GM12878 (cell line): ENCODE results near the gene EZH2. TPM values are rescaled to one million over a fixed set of nuclear protein-coding genes. Genes with fewer than 3 reads are reported as not detected.

Experiments used
- ATAC-seq: fragments of 200-7000 bp; cut with Tn5 transposase; 3 replicates; pipeline ENCODE4 v1.9.1; 2020; ENCODE audit warnings: mild to moderate bottlenecking, moderate library complexity
- BruUV-seq: library from RNA; stranded (reverse); fragments of 400-500 nt; replicated peaks from 2 replicates; lab custom pipeline; 2021; lab: Mats Ljungman, UMichigan
- CTCF ChIA-PET: fragments of 300-600 bp; sonication (Branson Sonifier 250); formaldehyde crosslinking; extraction: SDS; loops from one replicate; lab custom pipeline; 2021; ENCODE audit warnings: inconsistent platforms; lab: Yijun Ruan, JAX
- POLR2A ChIA-PET: fragments of 350-600 bp; formaldehyde crosslinking; extraction: SDS; loops from one replicate; lab custom pipeline; 2021; ENCODE audit warnings: inconsistent platforms; lab: Charles Lee
- RAD21 ChIA-PET: fragments of 300-600 bp; sonication (Branson Sonifier 250); formaldehyde crosslinking; loops from one replicate; lab custom pipeline; 2023; ENCODE audit warnings: antibody characterized with exemption; ENCODE audit not compliant: unreplicated experiment; lab: Charles Lee
- SMC1A ChIA-PET: fragments of 300-600 bp; sonication (Branson Sonifier 250); formaldehyde crosslinking; loops from one replicate; lab custom pipeline; 2023; ENCODE audit not compliant: unreplicated experiment, uncharacterized antibody; lab: Charles Lee
- DNase-seq: peaks from one replicate; pipeline ENCODE4 v3.0.0-alpha.2; 2011; ENCODE audit warnings: low read depth, low spot score
- FAIRE-seq: peaks from 3 replicates; lab custom pipeline; 2011; peaks lifted over from hg19 to GRCh38; lab: Jason Lieb, UNC
- H2AFZ ChIP-seq: 2 replicates; pipeline ENCODE4 v1.6.0; 2011; ENCODE audit warnings: low read depth, low read length, control low read depth; ENCODE audit not compliant: control insufficient read depth
- H3K27ac ChIP-seq: 2 replicates; pipeline ENCODE4 v1.5.1; 2011; ENCODE audit warnings: control low read depth; ENCODE audit not compliant: control insufficient read depth, insufficient read depth
- H3K27me3 ChIP-seq, 2 experiments: replicated peaks in 1 of 2; 2 replicates each; pipeline versions ENCODE4 v1.6.0 to v1.6.1; 2011; ENCODE audit warnings: low read length in 1 of 2; ENCODE audit not compliant: control insufficient read depth in 2 of 2, insufficient read depth in 2 of 2
- H3K36me3 ChIP-seq, 2 experiments: 2 replicates each; pipeline ENCODE4 v1.5.1; 2011; ENCODE audit warnings: low read length in 1 of 2; ENCODE audit not compliant: control insufficient read depth in 2 of 2, insufficient read depth in 2 of 2
- H3K4me1 ChIP-seq: 2 replicates; pipeline ENCODE4 v1.6.1; 2011; ENCODE audit warnings: mild to moderate bottlenecking, low read length, moderate library complexity, mixed read lengths; ENCODE audit not compliant: control insufficient read depth, insufficient read depth
- H3K4me2 ChIP-seq: 2 replicates; pipeline ENCODE4 v1.6.0; 2011; ENCODE audit warnings: control low read depth; ENCODE audit not compliant: control insufficient read depth, insufficient read depth
- H3K4me3 ChIP-seq: fragments of 200-600 bp; sonication (generic); 2 replicates; pipeline ENCODE4 v1.5.1; 2016
- H3K79me2 ChIP-seq: 2 replicates; pipeline ENCODE4 v1.6.0; 2011; ENCODE audit warnings: low read length; ENCODE audit not compliant: control insufficient read depth, insufficient read depth
- H3K9ac ChIP-seq: 2 replicates; pipeline ENCODE4 v1.8.0; 2011; ENCODE audit warnings: low read length, control low read depth, mixed read lengths; ENCODE audit not compliant: control insufficient read depth, insufficient read depth
- H3K9me3 ChIP-seq: replicated peaks from 3 replicates; pipeline ENCODE4 v1.5.1; 2011; ENCODE audit warnings: mild to moderate bottlenecking, low read length; ENCODE audit not compliant: control insufficient read depth, insufficient read depth
- H4K20me1 ChIP-seq: 2 replicates; pipeline ENCODE4 v1.6.0; 2011; ENCODE audit not compliant: control insufficient read depth, insufficient read depth
- BCL11A ChIP-seq: IDR thresholded peaks from 2 replicates; pipeline ENCODE4 v1.6.1; 2011; ENCODE audit warnings: low read depth, low read length
- CUX1 ChIP-seq: IDR thresholded peaks from 2 replicates; pipeline ENCODE4 v1.6.1; 2012; ENCODE audit warnings: improper control_type of control experiment, low read depth, low read length; ENCODE audit not compliant: insufficient replicate concordance
- DPF2 ChIP-seq: fragments of 450-650 bp; IDR thresholded peaks from 2 replicates; pipeline ENCODE4 v1.6.1; 2017; ENCODE audit warnings: mild to moderate bottlenecking
- IRF5 ChIP-seq: fragments of 450-650 bp; IDR thresholded peaks from 2 replicates; pipeline ENCODE4 v1.6.1; 2017; ENCODE audit warnings: borderline replicate concordance
- MXI1 ChIP-seq: fragments of 150-350 bp; IDR thresholded peaks from 2 replicates; pipeline ENCODE4 v1.6.1; 2011; ENCODE audit warnings: low read depth, mild to moderate bottlenecking, inconsistent platforms, low read length, improper control_type of control experiment
- NR2C2 ChIP-seq: IDR thresholded peaks from 2 replicates; pipeline ENCODE4 v1.6.1; 2011; ENCODE audit warnings: borderline replicate concordance, low read depth; ENCODE audit not compliant: control insufficient read depth, insufficient read length
- POLR2A ChIP-seq: IDR thresholded peaks from 2 replicates; pipeline ENCODE4 v1.6.1; 2011; ENCODE audit warnings: low read depth, mild to moderate bottlenecking, low read length
- RBBP5 ChIP-seq: fragments of 200-600 bp; sonication (generic); conservative IDR thresholded peaks from 2 replicates; pipeline ENCODE4 v1.6.1; 2016
- SPI1 ChIP-seq: IDR thresholded peaks from 2 replicates; pipeline ENCODE4 v1.6.1; 2011; ENCODE audit warnings: low read depth, mild to moderate bottlenecking, low read length, moderate library complexity, borderline replicate concordance; ENCODE audit not compliant: insufficient read depth
- USF2 ChIP-seq: IDR thresholded peaks from 2 replicates; pipeline ENCODE4 v1.6.1; 2011; ENCODE audit warnings: low read depth, low read length, improper control_type of control experiment, borderline replicate concordance
- WRNIP1 ChIP-seq: IDR thresholded peaks from 2 replicates; pipeline ENCODE4 v1.6.1; 2011; ENCODE audit warnings: low read depth, low read length, improper control_type of control experiment, borderline replicate concordance
- WGBS: methylation state at CpG from one replicate; pipeline ENCODE4 v1.1.6; 2016; ENCODE audit warnings: low lambda C conversion rate; ENCODE audit not compliant: insufficient replicate concordance, insufficient coverage; ENCODE audit errors: missing lambda C conversion rate; 5-methylcytosine and 5-hydroxymethylcytosine counted together
- in situ Hi-C: fragments of 300-500 bp; cut with MboI; formaldehyde crosslinking; loops from 9 replicates; pipeline ENCODE4 v1.14.3; 2018; ENCODE audit warnings: mixed read lengths
- intact Hi-C: fragments of 100-400 bp; cut with micrococcal nuclease; formaldehyde crosslinking; loops from one replicate; pipeline ENCODE4 v1.14.2; 2022; ENCODE audit not compliant: unreplicated experiment
- polyA plus RNA-seq, 11 experiments: library from polyadenylated mRNA; depleted of rRNA in 4 of 11; unstranded in 6 of 11; stranded (reverse) in 5 of 11; fragments of >200 nt; fragmentation: Nextera tagmentation in 4 of 11; fragmentation: Illumina TruSeq in 1 of 11; extraction: Ambion mirVana in 4 of 11; extraction: Trizol in 1 of 11; gene quantifications; 1 replicate in 1 of 11; 2 replicates in 10 of 11; pipeline versions ENCODE4 v1.2.1 to v1.2.3, GENCODE V29; 2011 to 2016; ENCODE audit warnings: inconsistent platforms in 2 of 11, missing spikeins in 2 of 11, low read depth in 1 of 11
- total RNA-seq, 4 experiments: library from RNA; depleted of rRNA in 3 of 4; stranded (reverse); fragments of >200 nt in 3 of 4; fragmentation: Illumina TruSeq in 1 of 4; extraction: Trizol in 1 of 4; gene quantifications; 2 replicates each; pipeline versions ENCODE4 v1.2.1 to v1.2.3, GENCODE V29; 2013 to 2021

Gene EZH2
- total and polyA plus RNA-seq, 10 of the 15 experiments (the other 5 are each of a cell fraction or from before 2014, with no cell fraction given): 19.4 to 69.6 (median 40.8) TPM

DNA sequence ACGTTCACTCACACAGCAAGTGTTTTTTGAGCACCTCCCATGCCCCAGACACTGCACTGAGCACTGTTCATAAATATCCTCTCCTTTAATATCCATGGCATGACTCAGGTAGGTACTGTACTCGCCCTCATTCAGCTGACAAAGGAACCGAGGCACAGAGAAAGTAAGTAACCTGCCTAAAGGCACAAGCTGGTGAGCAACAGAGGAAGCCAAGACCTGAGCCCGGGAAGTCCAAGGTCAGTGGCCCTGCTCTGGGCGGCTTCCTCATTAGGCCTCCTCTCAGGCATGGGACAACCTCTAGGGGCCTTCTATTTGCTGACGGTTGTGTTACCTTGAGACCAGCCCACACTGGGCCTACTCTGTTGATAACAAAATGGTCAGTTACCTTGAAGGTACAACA lies 45.1 kb upstream of the EZH2 start:
- Histone ChIP-seq H3K9me3 (no peaks in the 10 kb centered on the region), H3K79me2 (no peaks in the 10 kb centered on the region), H3K27me3 (0 out of 4 replicates have a peak, but pooled peaks cover 0 to 3% of the 10 kb centered on the region in 2 experiments), H2AFZ (no peak overlapping the region), H3K36me3 (no peaks in the 10 kb centered on the region), H3K27ac (no peak overlapping the region), H4K20me1 (no peaks in the 10 kb centered on the region), H3K9ac (no peak overlapping the region), H3K4me2 (no peak overlapping the region), H3K4me1 (no peaks in the 10 kb centered on the region; the same call in 1 of the 2 replicates), H3K4me3 (no peak overlapping the region)
- intact Hi-C loops (no loop called here), in situ Hi-C loops (no loop called here)
- 67% methylated on average over 6 of the region's 6 CpGs for WGBS
- ChIA-PET RAD21 (no interaction called here), SMC1A (no interaction called here), POLR2A (no interaction called here), CTCF (no interaction called here)
- ATAC-seq: no peak; the same call in 2 of the 3 replicates
- no peak for TF ChIP-seq USF2
- TF ChIP-seq WRNIP1: no peak
- TF ChIP-seq CUX1: no peak
- TF ChIP-seq POLR2A: no peak
- TF ChIP-seq RBBP5: no peak
- TF ChIP-seq BCL11A: no peak
- TF ChIP-seq MXI1: no peak
- TF ChIP-seq SPI1: no peak
- no peak for TF ChIP-seq IRF5
- no peak for TF ChIP-seq NR2C2
- TF ChIP-seq DPF2: no peak
- BruUV-seq: no TSS peak
- no peak for DNase-seq
- no peak for FAIRE-seq
